Endothelial cell of umbilical vein (primary cell): ENCODE measurements around the gene ATP6V1G1.

Source experiments
- EZH2 ChIP-seq: IDR thresholded peaks from 2 replicates; pipeline ENCODE4 v1.6.1; 2012; ENCODE audit warnings: borderline replicate concordance, low read depth, mild to moderate bottlenecking, moderate library complexity, low read length, inconsistent platforms; ENCODE audit not compliant: severe bottlenecking
- FOS ChIP-seq: IDR thresholded peaks from 2 replicates; pipeline ENCODE4 v1.6.1; 2011; ENCODE audit warnings: mild to moderate bottlenecking, low read length, moderate library complexity, borderline replicate concordance; ENCODE audit not compliant: insufficient read depth
- JUN ChIP-seq: IDR thresholded peaks from 2 replicates; pipeline ENCODE4 v1.6.1; 2011; ENCODE audit warnings: borderline replicate concordance, low read depth; ENCODE audit not compliant: insufficient read length, insufficient read depth
- MAX ChIP-seq: IDR thresholded peaks from 2 replicates; pipeline ENCODE4 v1.6.1; 2011; ENCODE audit not compliant: insufficient read depth, insufficient read length
- POLR2A ChIP-seq: IDR thresholded peaks from 2 replicates; pipeline ENCODE4 v1.6.1; 2012; ENCODE audit warnings: low read depth, mild to moderate bottlenecking, control low read depth, low read length
- POLR2AphosphoS5 ChIP-seq: IDR thresholded peaks from 2 replicates; pipeline ENCODE4 v1.6.1; 2012; ENCODE audit warnings: low read depth, mild to moderate bottlenecking, control low read depth, low read length, moderate library complexity; ENCODE audit not compliant: insufficient read depth
- TF ChIP-seq, protein P1 (sequence below), 2 donors: IDR thresholded peaks; 1 replicate in 1 of 2; 2 replicates in 1 of 2; pipeline ENCODE4 v1.5.1; 2011; ENCODE audit warnings: low read length in 2 of 2, mild to moderate bottlenecking in 2 of 2, moderate library complexity in 2 of 2, control low read depth in 1 of 2, inconsistent platforms in 1 of 2, low read depth in 1 of 2; ENCODE audit not compliant: insufficient read depth in 1 of 2; ENCODE audit errors: extremely low read depth in 1 of 2

DNA sequence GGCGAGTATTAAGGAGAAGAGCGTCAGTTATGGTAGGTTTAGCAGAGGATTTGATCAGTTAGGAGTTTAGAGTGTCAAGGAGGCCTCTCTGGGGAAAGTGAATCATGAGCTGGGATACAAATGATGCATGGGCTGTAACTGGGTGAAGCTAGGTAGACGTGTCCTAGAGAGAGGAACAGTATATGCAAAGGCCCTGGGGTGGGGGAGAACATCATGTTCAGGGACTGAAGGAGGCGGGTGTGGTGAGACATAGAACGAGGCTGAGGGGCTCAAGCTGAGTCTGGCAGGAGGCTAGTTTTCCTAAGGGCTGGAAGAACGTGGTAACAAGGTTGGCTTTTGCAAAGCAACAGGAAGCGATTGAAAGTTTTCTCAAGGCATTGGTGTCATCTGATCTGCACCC, 34.0 kb downstream of the ATP6V1G1 start:
- no peak for TF ChIP-seq POLR2A
- TF ChIP-seq POLR2AphosphoS5: no peak
- TF ChIP-seq, protein P1, sequence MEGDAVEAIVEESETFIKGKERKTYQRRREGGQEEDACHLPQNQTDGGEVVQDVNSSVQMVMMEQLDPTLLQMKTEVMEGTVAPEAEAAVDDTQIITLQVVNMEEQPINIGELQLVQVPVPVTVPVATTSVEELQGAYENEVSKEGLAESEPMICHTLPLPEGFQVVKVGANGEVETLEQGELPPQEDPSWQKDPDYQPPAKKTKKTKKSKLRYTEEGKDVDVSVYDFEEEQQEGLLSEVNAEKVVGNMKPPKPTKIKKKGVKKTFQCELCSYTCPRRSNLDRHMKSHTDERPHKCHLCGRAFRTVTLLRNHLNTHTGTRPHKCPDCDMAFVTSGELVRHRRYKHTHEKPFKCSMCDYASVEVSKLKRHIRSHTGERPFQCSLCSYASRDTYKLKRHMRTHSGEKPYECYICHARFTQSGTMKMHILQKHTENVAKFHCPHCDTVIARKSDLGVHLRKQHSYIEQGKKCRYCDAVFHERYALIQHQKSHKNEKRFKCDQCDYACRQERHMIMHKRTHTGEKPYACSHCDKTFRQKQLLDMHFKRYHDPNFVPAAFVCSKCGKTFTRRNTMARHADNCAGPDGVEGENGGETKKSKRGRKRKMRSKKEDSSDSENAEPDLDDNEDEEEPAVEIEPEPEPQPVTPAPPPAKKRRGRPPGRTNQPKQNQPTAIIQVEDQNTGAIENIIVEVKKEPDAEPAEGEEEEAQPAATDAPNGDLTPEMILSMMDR (IDR thresholded peaks at IDR 0.05; ENCODE audit: extremely low read depth in 1 of 2, insufficient read depth in 1 of 2, low read depth in 1 of 2, low read length in 2 of 2): no peak
- TF ChIP-seq EZH2: no peak
- no peak for TF ChIP-seq MAX
- TF ChIP-seq FOS: no peak
- no peak for TF ChIP-seq JUN
